Activated CD8-positive, alpha-beta memory T cell treated with anti-CD3 and anti-CD28 coated beads, Interleukin-2, amount 50 U/mL, for 1 hour (primary cell): ENCODE results near the gene DNPEP.

Experiments used
- DNase-seq: peaks from one replicate; pipeline ENCODE4 v3.0.0-alpha.2; 2020; ENCODE audit errors: extremely low read depth

Gene DNPEP

DNA sequence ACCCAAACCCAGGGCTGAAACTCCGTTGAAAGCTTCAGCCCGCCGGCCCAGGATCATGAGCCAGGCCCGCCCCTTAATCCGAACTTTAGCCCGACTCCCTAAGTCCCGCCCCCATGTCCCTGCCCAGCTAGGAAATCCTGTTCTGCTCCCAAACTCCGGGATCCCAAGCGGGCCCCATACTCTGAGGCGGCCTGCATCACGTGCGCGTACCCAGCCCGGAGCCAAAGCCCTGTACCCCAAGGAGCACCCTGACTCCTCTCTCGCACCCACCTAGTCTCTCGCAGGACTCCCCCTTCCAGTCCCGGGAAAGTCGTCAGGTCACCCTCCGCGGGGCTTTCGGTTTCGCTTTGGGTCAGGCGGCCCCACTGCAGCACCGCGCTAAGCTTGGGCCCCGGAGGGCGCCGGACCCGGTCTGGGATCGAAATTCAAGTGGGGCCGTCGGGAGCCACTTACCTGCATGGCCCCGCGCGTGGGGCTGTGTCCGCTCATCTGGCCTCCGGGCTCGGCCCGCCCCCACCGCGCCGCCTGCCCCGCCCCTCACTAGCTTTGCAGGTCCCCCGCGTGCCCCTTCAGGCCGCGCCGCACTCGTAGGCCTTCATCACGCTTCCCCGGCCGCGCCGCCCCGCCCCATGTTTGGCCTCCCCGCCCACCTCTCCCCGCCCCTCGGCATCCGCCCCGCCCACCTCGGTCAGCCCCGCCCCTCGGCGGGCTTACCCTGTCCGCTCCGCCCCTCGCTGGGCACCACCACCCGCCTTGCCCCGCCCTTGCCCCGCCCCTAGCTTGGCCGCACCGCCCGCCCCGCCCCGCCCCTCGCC is at the start of gene DNPEP:
DNPEP (minus strand) TSS at position 607 of the 815 bp plus-strand sequence; CDS start at position 489, 118 bp downstream.
- peak; percentile 32 for DNase-seq

DNA sequence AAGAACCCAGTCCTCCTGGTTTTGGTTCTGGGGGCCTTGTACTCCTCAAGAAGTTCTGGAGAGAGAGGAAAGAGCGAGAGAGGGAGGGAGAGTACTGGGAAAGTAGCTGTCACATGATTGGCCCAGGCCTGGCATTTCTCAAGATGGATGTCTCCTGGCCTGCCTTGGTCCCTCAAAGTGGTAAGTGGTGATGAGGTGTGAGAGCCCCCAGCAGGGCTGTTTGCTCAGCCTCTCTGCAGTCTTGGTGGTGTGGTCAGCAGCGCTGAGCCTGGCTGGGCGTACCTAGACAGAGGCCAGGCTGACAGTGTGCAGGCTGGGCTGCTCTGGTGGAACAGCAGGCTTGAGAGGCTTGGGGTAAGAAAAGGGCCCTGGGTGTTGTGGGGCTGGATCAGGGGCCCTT is 49.4 kb upstream of the DNPEP start:
- no peak for DNase-seq

DNA sequence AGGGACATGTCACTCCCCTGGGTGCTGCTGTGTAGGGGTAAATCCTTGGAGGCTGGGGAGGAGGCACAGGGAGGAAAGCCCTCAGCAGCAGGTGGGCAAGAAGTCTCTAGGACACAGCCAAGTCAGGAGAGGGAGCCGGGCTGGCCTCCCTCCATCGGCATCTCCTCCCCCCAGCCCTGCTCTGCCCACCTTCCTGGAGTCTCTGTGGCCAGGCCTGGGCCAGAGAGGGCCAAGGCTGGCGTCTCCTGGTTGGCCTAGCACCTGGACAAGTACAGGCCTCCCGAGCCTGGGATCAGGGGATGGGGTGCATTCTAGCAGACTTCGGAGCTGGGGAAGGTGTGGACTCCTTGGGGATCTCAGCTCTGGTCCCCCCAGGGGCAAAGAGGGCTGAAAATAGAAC is 48.8 kb upstream of the DNPEP start:
- no peak for DNase-seq

DNA sequence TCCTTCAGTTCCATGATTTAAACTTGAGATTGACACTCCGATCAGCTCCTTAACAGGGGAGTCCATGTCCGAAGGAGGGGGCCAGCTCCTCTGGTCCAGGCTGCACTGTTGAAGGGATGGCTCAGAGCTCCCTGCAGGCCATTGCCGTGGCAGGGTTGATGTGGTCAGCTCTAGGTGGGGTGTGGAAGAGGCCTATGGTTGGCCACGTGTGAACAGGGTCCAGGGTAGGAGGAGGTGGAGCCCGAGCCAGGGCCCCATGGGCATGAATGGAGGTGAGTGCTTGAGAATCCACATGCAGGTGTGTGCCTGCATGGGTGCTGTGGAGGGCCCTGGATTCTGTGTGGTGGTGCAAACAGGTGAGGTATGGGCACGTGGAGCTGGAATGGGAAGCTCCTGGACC is 48.0 kb upstream of the DNPEP start:
- DNase-seq, result no peak

DNA sequence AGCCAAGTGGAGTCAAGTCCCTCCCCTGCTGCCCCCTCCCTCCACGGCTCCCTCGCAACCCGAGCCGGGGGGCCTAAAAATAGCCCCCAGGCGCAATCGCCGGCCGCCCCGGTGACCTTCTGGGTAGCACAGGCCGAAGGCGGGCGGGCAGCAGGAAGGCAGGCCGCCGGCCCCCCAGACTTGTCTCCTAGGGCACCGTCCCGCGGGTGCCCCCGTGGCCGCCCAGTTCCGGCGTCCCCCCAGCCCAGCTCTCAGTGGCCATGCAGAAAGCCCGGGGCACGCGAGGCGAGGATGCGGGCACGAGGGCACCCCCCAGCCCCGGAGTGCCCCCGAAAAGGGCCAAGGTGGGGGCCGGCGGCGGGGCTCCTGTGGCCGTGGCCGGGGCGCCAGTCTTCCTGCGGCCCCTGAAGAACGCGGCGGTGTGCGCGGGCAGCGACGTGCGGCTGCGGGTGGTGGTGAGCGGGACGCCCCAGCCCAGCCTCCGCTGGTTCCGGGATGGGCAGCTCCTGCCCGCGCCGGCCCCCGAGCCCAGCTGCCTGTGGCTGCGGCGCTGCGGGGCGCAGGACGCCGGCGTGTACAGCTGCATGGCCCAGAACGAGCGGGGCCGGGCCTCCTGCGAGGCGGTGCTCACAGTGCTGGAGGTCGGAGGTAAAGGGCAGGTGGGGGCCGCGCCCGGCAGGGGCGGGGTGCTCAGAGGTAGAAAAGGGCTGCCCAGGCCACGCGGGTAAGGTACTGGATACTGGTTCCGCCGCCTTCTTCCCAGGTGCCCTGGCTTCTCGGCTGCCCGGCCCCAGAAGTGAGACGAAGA is 47.2 kb upstream of the DNPEP start, which contains the start of gene SPEG:
SPEG (plus strand) TSS at position 126 of the 808 bp plus-strand sequence; CDS start at position 261, 135 bp downstream.
- DNase-seq, result no peak

DNA sequence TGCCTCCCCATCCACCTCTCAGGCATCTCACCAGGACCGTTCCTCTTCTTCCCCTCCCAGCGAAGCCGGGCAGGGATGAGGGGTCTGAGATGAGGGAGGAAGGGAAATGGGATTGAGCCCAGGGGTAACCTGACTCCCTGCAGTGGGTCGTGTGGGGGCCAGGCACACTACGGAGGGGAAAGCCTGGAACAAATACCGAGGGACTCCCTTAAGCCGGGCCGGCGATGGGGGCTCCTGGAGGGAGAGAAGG is 46.7 kb upstream of the DNPEP start:
- no peak for DNase-seq

DNA sequence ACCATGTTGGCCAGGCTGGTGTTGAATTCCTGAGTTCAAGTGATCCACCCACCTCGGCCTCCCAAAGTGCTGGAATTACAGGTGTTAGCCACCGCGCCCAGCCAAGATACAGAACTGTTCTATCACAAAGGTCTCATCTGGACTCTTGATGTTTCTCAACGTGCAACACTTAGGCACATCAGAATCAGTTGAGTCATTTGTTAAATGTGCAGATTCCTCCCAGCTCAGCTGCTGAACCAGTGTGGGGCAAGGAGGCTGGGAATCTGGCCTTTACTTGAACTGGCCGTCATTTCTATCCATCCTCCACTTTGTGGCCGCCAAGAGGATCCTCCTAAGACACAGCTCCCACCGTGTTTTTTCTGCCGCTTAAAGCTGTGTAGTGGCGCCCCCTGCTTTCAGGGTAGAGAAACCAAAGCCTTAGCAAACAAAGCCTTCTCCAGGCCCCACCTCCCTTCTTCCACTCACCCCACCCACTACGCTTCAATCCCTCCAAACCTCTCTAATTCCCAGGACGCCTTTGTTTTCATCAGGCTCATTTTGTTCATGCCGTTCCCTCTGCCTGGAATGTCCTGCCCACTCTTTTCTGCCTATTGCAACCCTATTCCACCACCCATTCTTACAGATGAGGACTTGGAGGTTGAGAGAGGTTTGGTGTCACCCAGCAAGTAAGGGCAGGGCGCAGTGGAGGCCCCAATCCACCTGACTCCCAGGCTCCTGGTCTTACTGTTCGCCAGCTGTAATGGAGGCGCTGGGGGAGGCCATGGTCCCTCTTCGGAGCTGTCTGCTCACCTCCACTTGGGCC is 46.2 kb upstream of the DNPEP start:
- no peak for DNase-seq

DNA sequence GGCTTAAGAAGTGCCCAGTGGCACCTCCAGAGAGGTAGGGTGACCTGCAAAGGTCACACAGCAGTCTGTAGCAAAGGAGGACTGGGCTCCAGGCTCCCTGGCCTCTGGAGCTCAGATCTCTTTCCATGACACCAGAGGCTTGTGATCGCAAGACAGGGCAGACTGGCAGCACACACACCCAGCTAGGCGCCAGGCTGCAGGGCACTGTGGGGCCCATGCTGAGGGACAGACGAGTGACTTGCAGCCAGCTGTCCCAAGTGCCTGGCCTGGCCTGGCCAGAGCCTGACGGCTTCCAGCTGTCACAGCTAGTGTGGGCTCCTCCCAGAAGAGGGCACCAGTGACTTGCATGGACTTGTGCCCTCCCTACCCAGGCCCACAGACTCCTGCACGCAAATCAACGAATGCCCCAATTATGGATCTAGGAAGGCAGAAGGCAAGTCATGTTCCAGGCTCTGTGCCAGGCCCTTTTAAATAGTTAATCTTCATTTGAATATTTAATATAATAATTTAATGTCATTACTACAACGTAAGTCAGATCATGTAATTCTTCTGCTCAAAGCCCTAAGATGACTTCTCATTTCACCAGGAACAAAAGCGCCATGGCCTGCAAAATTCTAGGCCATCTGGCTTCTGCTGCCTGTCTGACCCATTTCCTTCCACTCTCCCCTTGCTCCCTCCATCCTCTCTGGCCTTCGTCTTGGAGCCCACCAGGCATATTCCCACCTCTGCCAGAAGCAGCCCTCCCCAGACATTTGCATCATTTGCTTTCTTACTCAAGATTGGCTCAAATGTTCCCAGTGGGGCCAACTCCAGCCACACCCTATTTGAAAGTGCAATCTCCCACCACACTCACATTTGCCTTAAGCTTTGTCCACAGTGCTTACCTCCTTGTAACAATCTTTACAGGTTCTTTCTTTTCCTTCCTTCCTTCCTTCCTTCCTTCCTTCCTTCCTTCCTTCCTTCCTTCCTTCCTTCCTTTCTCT is 43.2 kb upstream of the DNPEP start:
- DNase-seq, result no peak

DNA sequence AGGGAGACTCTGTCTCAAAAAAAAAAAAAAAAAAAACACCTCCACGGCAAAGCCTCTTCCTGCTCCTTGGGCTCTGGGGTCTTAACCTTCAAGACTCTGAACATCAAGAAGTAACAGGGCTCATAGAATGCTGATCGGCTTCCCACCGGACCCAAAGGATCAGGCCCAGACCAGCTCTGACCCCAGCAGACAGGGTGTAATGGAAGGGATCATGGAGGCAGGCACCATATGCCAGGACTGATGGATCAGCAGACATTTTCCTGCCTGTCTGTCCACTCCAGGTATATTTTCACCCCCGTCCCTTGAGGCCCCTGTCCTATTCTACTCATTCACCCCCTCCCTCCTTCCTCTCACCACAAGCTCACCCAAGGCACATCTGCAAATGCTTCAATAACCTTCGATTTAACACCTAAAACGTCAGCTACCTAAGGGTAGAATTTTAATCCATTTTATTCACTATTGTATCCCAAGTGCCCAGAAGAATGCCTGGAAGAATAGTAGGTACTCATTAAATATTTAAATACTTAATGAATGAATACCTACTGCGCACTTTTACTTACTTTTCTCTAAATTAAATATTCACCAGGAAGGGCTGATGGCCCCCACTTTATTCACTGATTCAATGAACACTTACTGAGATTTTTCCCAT is 42.4 kb upstream of the DNPEP start:
- no peak for DNase-seq

DNA sequence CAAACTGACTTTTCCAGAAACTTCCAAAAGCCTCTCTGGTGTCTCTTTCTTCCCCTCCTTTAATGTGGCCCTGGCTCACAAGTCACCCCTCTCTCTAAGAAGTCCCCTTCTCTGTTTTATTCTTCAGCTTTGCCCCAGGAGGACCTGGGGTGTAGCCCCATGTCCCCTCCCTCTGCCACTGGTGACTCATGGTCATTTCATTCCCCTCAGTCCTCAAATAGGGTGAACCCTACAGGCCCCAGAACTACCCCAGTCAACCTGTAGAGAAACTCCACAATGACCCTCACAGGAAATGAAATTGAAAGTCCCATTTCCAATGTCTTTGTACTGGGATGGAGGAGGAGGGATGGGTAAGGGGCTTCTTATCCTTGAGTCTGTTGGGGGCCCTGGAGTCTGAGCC is 40.8 kb upstream of the DNPEP start:
- no peak for DNase-seq

DNA sequence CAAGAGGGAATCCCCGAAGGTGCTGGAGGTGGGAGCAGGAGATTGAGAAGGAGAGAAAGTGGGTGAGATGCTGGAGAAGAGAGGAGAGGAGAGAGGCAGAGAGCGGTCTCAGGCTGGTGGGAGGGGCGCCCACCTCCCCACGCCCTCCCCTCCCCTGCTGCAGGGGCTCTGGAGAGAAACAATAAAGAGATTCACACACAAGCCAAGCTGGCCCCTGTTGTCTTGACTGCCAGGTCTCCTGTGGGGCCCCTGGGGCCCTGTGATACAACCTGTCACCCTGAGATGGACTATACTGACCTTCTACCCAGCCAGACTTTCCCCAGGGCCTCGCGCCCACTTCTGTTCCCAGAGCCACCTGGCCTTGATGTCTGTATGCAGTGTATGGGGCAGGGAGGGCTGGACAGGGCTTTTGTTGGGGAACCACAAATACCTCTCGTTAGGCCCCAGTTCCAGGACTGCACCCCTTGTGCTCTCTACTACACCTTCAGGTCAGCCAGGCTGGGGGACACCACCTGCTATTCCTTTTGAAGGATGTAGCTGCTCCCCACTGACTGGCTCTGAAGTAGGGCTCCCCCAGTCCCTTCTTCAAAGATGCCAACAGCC is 38.9 kb upstream of the DNPEP start:
- DNase-seq, result no peak

DNA sequence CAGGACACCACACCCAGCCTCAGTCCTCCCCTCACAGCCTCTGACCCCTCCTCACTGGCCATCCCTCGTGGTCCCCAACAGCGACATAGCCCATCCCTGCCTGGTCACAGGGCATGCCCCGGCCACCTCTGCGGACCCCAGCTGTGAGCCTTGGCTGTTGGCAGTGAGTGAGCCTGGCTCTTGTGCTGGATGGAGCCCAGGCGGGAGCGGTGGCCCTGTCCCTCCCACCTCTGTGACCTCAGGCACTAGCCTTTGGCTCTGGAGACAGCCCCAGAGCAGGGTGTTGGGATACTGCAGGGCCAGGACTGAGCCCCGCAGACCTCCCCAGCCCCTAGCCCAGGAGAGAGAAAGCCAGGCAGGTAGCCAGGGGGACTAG is 38.3 kb upstream of the DNPEP start:
- no peak for DNase-seq

DNA sequence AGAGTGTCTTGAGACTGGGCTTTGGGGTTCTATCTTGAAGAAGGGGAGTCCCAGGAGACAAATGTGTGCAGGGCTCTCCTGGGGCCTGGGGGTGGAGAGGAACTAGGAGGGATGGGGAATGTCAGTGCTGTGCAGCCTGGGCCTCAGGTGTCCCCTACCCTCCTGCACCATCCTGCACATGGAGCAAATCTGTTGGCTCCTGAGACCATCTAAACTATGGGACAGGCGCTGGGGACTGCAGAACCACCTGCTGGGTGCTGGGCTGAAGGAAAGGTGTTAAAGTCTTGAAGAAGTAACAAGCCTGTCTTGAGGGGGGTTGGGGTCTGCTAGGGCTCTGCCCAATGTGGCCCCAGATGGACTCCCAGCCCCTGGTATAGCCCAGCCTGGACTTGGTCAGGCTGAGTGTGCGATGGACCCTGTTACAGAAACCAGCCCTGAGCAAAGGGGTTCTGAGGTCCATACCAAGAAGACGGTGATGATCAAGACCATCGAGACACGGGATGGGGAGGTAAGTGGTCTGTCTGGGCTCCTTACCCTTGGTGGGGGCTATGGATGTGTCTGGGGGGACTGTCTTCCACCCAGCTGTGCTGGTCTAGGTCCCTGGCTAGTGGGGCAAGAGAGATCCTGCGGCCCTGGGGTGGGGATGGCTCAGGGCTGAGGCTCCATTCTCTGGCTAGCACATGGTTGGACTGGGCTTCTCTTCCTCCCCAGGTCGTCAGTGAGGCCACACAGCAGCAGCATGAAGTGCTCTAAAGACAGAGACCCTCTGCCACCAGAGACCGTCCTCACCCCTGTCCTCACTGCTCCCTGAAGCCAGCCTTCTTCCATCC is 37.7 kb upstream of the DNPEP start:
- no peak for DNase-seq

DNA sequence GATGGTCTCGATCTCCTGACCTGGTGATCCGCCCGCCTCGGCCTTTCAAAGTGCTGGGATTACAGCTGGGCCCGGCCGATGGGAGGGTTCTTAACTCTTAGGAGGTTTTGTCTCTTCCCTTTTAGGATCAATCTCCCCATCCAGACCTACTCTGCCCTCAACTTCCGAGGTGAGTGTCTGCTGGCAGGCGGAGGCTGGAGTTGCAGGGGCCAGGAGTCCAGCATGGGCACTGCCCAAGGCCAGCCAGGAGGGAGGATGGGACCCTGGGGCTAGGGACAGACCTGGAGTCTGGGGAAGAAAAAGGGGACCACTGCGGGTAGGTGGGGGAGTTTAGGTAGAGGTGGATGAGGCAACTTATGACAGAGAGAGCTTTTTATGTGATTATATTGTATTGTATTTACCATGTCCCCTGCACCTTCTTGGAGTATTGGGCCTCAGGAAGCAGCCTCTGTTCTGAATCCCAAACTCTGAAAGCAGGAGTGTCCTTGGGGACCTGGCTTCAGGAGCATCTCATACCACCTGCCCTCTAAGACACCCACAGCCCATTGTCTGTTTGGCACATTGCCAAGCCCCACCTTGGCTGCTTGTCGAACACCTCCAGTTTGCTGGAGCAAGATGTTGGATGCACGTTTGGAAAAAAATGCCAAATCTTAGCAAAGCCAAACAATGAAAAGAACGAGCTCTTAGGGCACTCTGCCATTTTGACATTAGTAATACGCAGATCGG is 36.1 kb upstream of the DNPEP start:
- DNase-seq, result no peak

DNA sequence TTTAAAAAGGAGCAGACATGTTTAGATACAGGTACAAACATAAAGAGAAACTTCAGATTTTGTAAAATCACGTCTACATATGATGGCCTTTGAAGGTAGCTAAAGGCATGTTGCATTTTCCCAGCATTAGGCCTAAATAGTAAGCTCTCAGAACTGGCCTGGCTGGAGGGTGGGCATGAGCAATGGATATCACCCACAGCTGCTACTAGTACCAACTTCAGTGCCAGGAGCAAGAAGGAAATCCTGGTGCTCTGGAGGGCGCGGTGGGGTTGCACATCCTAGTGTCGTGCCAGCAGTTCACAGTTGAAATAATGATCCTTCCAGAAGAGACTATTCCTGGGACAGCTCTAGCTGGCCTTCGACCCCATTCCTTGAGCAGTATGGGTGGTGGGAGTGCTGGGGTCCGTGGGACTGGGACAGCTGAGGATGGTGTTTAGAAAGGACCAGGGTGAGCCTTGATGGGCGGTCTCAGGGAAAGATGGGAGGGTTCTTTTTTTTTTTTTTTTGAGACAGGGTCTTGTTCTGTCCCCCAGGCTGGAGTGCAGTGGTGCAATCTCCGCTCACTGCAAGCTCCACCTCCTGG is 35.3 kb upstream of the DNPEP start:
- DNase-seq, result no peak

DNA sequence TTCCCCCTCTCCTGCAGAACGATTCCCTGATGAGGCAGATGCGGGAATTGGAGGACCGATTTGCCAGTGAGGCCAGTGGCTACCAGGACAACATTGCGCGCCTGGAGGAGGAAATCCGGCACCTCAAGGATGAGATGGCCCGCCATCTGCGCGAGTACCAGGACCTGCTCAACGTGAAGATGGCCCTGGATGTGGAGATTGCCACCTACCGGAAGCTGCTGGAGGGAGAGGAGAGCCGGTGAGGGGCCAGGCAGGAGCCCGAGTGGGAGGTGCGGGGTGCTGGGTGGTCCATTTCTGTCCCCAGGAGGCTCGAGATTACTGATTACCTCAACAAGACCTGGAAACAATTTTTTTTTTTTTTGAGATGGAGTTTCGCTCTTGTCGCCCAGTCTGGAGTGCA is 33.6 kb upstream of the DNPEP start:
- DNase-seq, result no peak

DNA sequence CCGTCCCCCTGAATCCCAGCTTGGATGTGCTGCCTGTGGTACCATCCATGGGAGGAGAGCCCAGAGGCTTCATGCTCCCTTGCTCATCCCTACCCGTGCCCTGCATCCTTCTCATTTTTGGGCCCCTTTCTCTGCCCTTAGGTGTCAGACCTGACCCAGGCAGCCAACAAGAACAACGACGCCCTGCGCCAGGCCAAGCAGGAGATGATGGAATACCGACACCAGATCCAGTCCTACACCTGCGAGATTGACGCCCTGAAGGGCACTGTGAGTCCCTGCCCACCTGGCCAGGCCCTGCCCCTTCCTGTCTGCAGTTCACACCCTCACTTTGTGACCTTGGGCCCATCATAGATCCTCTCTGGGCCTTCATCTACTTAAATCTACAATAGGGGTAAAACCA is 33.0 kb upstream of the DNPEP start:
- DNase-seq, result no peak
